Suprapubic skin (tissue), 4 donors: ENCODE results near the gene ZC3H14.

Source experiments
- CTCF ChIP-seq, 2 donors: fragments of 200-600 bp in 1 of 2; fragments of 450-650 bp in 1 of 2; sonication (generic) in 1 of 2; IDR thresholded peaks; one replicate each; pipeline ENCODE4 v1.5.1; 2016 to 2019; ENCODE audit warnings: antibody characterized with exemption in 2 of 2, mild to moderate bottlenecking in 1 of 2, moderate library complexity in 1 of 2
- POLR2A ChIP-seq, 2 donors: fragments of 450-650 bp; IDR thresholded peaks; one replicate each; pipeline ENCODE4 v1.6.1; 2017; ENCODE audit warnings: antibody characterized with exemption in 2 of 2, mild to moderate bottlenecking in 2 of 2, moderate library complexity in 2 of 2
- POLR2AphosphoS5 ChIP-seq, 3 donors: sonication (generic); formaldehyde crosslinking; IDR thresholded peaks; one replicate each; pipeline ENCODE4 v1.6.1; 2017; ENCODE audit warnings: antibody characterized with exemption in 3 of 3

GRCh38 chr14:88669346-88669745 lies 106.5 kb downstream of the ZC3H14 start:
- TF ChIP-seq POLR2AphosphoS5 (IDR thresholded peaks at IDR 0.05) (no peak), POLR2A (IDR thresholded peaks at IDR 0.05) (no peak), CTCF (IDR thresholded peaks at IDR 0.05) (no peak)
